Cardiac fibroblast (primary cell): Measurements from ENCODE around the gene CDK19.

Source experiments
- DNase-seq, 2 donors: peaks; one replicate each; pipeline versions ENCODE4 v3.0.0 to v3.0.0-alpha.2; 2010; ENCODE audit warnings: low read depth in 2 of 2
- H3K4me3 ChIP-seq, 2 donors: replicated peaks in 1 of 2; 1 replicate in 1 of 2; 2 replicates in 1 of 2; pipeline ENCODE4 v1.5.1; 2011; ENCODE audit warnings: low read depth in 2 of 2, low read length in 2 of 2, mild to moderate bottlenecking in 2 of 2, moderate library complexity in 1 of 2
- CTCF ChIP-seq: IDR thresholded peaks from one replicate; pipeline ENCODE4 v1.5.1; 2011; ENCODE audit warnings: low read depth, mild to moderate bottlenecking, low read length, inconsistent platforms

CDK19 gene

GRCh38 chr6:110562316-110562915 is 252.9 kb downstream of the CDK19 start:
- DNase-seq = no peak

GRCh38 chr6:110561696-110562095 is 253.6 kb downstream of the CDK19 start:
- DNase-seq = no peak
- TF ChIP-seq CTCF = no peak
- H3K4me3 ChIP-seq = no peak overlapping the region

More at GRCh38 chr6:110562316-110562915, 252.9 kb downstream of the CDK19 start:
- no peak overlapping the region for H3K4me3 ChIP-seq
- TF ChIP-seq CTCF = no peak

- no peak for TF ChIP-seq CTCF
- no peak for DNase-seq
- H3K4me3 ChIP-seq = no peak overlapping the region
Measured at GRCh38 chr6:110561008-110561396, 254.3 kb downstream of the CDK19 start.

- no peak overlapping the region for H3K4me3 ChIP-seq
- TF ChIP-seq CTCF = no peak
- no peak for DNase-seq
Measured at GRCh38 chr6:110560239-110561007, 254.8 kb downstream of the CDK19 start.
